WTC11 (cell line): ENCODE measurements around the gene NME8. TPM values are rescaled to one million over a fixed set of nuclear protein-coding genes. Genes with fewer than 3 reads are reported as not detected.
A peak's percentile ranks its signal among the peaks of the same experiment; 100 is the strongest.

Source experiments
- ATAC-seq: fragments of 200-7000 bp; cut with Tn5 transposase; 2 replicates; pipeline ENCODE4 v1.10.0; 2021; ENCODE audit warnings: mild to moderate bottlenecking, moderate library complexity
- CTCF ChIA-PET: fragments of 300-600 bp; sonication (Branson Sonifier 250); formaldehyde crosslinking; loops from one replicate; lab custom pipeline; 2021; ENCODE audit warnings: antibody characterized with exemption; lab: Charles Lee
- POLR2A ChIA-PET: fragments of 350-600 bp; sonication (Branson Sonifier 250); formaldehyde crosslinking; loops from one replicate; lab custom pipeline; 2021; ENCODE audit warnings: antibody characterized with exemption; lab: Charles Lee
- DNase-seq: peaks from one replicate; pipeline ENCODE4 v3.0.0; 2021; ENCODE audit warnings: low spot score
- H3K27ac Mint-ChIP-seq: 2 replicates; pipeline ENCODE4 v1.8.0; 2021; ENCODE audit warnings: mixed read lengths
- H3K27me3 Mint-ChIP-seq: 2 replicates; pipeline ENCODE4 v1.8.0; 2021; ENCODE audit warnings: low read depth, mild to moderate bottlenecking, moderate library complexity, mixed read lengths
- H3K36me3 Mint-ChIP-seq: 2 replicates; pipeline ENCODE4 v1.8.0; 2021; ENCODE audit warnings: mixed read lengths
- H3K4me1 Mint-ChIP-seq: 2 replicates; pipeline ENCODE4 v1.8.0; 2022; ENCODE audit warnings: mixed read lengths
- H3K4me3 Mint-ChIP-seq: 2 replicates; pipeline ENCODE4 v1.8.0; 2021; ENCODE audit warnings: mild to moderate bottlenecking, moderate library complexity, mixed read lengths
- H3K9me3 Mint-ChIP-seq: 2 replicates; pipeline ENCODE4 v1.8.0; 2021; ENCODE audit warnings: mixed read lengths
- CREB1 ChIP-seq: sonication (generic); formaldehyde crosslinking; IDR thresholded peaks from 2 replicates; pipeline ENCODE4 v1.8.0; 2023; ENCODE audit warnings: mild to moderate bottlenecking, missing genetic modification reagents
- GABPB1 ChIP-seq: sonication (generic); formaldehyde crosslinking; IDR thresholded peaks from 2 replicates; pipeline ENCODE4 v1.8.1; 2023; ENCODE audit warnings: mild to moderate bottlenecking, missing genetic modification reagents
- IRF2 ChIP-seq: sonication (generic); formaldehyde crosslinking; IDR thresholded peaks from 2 replicates; pipeline ENCODE4 v1.8.0; 2022; ENCODE audit warnings: low read depth, missing genetic modification reagents, borderline replicate concordance
- NFYB ChIP-seq: sonication (generic); formaldehyde crosslinking; conservative IDR thresholded peaks from 2 replicates; pipeline ENCODE4 v1.8.0; 2022; ENCODE audit warnings: low read depth, missing genetic modification reagents
- OVOL2 ChIP-seq: fragments of 250-450 bp; sonication (Bioruptor Pico); IDR thresholded peaks from 2 replicates; pipeline ENCODE4 v1.9.0; 2021; ENCODE audit warnings: mild to moderate bottlenecking, borderline replicate concordance
- SMAD4 ChIP-seq: sonication (generic); formaldehyde crosslinking; IDR thresholded peaks from 2 replicates; pipeline ENCODE4 v1.8.0; 2022; ENCODE audit warnings: mild to moderate bottlenecking, missing genetic modification reagents
- TCF7 ChIP-seq: sonication (generic); formaldehyde crosslinking; IDR thresholded peaks from 2 replicates; pipeline ENCODE4 v1.8.0; 2022; ENCODE audit warnings: mild to moderate bottlenecking, low read depth, missing genetic modification reagents, moderate library complexity
- ZNF121 ChIP-seq: sonication (generic); formaldehyde crosslinking; IDR thresholded peaks from 2 replicates; pipeline ENCODE4 v1.8.0; 2023; ENCODE audit warnings: missing genetic modification reagents
- ZNF396 ChIP-seq: fragments of 250-450 bp; sonication (Bioruptor Pico); IDR thresholded peaks from 2 replicates; pipeline ENCODE4 v1.8.0; 2021; ENCODE audit warnings: mild to moderate bottlenecking, moderate library complexity, borderline replicate concordance
- ZNF423 ChIP-seq: fragments of 250-450 bp; sonication (Bioruptor Pico); IDR thresholded peaks from 2 replicates; pipeline ENCODE4 v2.1.2; 2022; ENCODE audit warnings: mild to moderate bottlenecking, moderate library complexity
- total RNA-seq: library from RNA; stranded (reverse); gene quantifications from 3 replicates; pipeline ENCODE4 v1.2.3, GENCODE V29; 2021
- TF ChIP-seq, protein P1 (sequence below): sonication (generic); formaldehyde crosslinking; conservative IDR thresholded peaks from 2 replicates; pipeline ENCODE4 v1.8.1; 2023; ENCODE audit warnings: mild to moderate bottlenecking, low read depth, missing genetic modification reagents, moderate library complexity
- TF ChIP-seq, protein P2 (sequence below): sonication (generic); formaldehyde crosslinking; IDR thresholded peaks from 2 replicates; pipeline ENCODE4 v1.8.1; 2022; ENCODE audit warnings: low read depth, mild to moderate bottlenecking, moderate library complexity, missing genetic modification reagents, borderline replicate concordance
- TF ChIP-seq, protein P3 (sequence below): sonication (generic); formaldehyde crosslinking; IDR thresholded peaks from 2 replicates; pipeline ENCODE4 v1.8.0; 2023; ENCODE audit warnings: missing genetic modification reagents
- TF ChIP-seq, protein P4 (sequence below): sonication (generic); formaldehyde crosslinking; IDR thresholded peaks from 2 replicates; pipeline ENCODE4 v1.8.1; 2022; ENCODE audit warnings: mild to moderate bottlenecking, moderate library complexity, missing genetic modification reagents
- TF ChIP-seq, protein P5 (sequence below): sonication (generic); formaldehyde crosslinking; IDR thresholded peaks from 2 replicates; pipeline ENCODE4 v1.8.1; 2023; ENCODE audit warnings: mild to moderate bottlenecking, missing genetic modification reagents, moderate library complexity
- TF ChIP-seq, protein P6 (sequence below): sonication (generic); formaldehyde crosslinking; IDR thresholded peaks from 2 replicates; pipeline ENCODE4 v1.8.0; 2022; ENCODE audit warnings: missing genetic modification reagents
- TF ChIP-seq, protein P7 (sequence below): fragments of 250-450 bp; sonication (Bioruptor Pico); IDR thresholded peaks from 2 replicates; pipeline ENCODE4 v1.9.0; 2021; ENCODE audit warnings: mild to moderate bottlenecking
- TF ChIP-seq, protein P8 (sequence below): sonication (generic); formaldehyde crosslinking; IDR thresholded peaks from 2 replicates; pipeline ENCODE4 v1.8.0; 2022; ENCODE audit warnings: mild to moderate bottlenecking, missing genetic modification reagents
- TF ChIP-seq, protein P9 (sequence below): sonication (generic); formaldehyde crosslinking; IDR thresholded peaks from 2 replicates; pipeline ENCODE4 v1.8.0; 2022; ENCODE audit warnings: mild to moderate bottlenecking, missing genetic modification reagents

NME8 gene
- total RNA-seq, 1 experiment from 2014 or later = 1.0 TPM

DNA sequence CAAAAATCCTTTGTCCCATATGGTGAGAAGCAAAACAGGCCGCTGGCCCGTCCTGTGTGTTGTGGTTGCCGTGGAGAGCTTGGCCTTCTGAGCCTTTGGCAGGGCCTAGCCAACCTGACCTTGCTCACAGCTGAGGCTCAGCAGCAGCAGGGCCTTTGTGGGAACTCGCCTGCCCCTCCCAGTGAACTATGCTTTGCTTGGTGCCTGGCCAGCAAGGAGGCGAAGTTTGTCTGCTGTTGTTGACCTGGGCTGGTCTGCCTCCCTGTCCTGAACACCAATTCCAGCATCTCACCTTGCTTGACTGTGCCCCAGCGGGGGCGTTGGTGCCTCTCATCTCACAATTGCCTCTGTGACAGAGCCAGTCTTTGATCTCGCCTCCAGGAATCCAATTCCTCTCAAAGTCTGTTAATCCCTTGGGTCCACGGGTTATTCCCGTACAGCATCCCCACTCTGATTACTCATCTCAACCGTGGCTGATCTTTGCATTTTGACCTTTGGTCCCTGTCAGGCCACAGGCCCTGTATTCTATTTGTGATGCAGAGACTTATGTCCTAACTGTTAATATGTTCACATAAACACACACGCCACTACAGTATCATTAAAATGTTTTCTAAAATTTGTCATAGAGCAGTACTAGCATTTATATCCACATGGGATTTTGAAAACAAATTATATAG is 94.7 kb downstream of the NME8 start:
- peak; percentile 96 for ATAC-seq
- TF ChIP-seq, protein P1, sequence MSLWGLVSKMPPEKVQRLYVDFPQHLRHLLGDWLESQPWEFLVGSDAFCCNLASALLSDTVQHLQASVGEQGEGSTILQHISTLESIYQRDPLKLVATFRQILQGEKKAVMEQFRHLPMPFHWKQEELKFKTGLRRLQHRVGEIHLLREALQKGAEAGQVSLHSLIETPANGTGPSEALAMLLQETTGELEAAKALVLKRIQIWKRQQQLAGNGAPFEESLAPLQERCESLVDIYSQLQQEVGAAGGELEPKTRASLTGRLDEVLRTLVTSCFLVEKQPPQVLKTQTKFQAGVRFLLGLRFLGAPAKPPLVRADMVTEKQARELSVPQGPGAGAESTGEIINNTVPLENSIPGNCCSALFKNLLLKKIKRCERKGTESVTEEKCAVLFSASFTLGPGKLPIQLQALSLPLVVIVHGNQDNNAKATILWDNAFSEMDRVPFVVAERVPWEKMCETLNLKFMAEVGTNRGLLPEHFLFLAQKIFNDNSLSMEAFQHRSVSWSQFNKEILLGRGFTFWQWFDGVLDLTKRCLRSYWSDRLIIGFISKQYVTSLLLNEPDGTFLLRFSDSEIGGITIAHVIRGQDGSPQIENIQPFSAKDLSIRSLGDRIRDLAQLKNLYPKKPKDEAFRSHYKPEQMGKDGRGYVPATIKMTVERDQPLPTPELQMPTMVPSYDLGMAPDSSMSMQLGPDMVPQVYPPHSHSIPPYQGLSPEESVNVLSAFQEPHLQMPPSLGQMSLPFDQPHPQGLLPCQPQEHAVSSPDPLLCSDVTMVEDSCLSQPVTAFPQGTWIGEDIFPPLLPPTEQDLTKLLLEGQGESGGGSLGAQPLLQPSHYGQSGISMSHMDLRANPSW (CRISPR knock-in tag) = no peak
- no peak for TF ChIP-seq IRF2 (CRISPR knock-in tag)
- peak; percentile 81; the same call in 1 of the 2 replicates for TF ChIP-seq GABPB1 (CRISPR knock-in tag)
- TF ChIP-seq, protein P2, sequence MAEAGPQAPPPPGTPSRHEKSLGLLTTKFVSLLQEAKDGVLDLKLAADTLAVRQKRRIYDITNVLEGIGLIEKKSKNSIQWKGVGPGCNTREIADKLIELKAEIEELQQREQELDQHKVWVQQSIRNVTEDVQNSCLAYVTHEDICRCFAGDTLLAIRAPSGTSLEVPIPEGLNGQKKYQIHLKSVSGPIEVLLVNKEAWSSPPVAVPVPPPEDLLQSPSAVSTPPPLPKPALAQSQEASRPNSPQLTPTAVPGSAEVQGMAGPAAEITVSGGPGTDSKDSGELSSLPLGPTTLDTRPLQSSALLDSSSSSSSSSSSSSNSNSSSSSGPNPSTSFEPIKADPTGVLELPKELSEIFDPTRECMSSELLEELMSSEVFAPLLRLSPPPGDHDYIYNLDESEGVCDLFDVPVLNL (CRISPR knock-in tag) = no peak
- TF ChIP-seq, all 79 proteins: peak for 1
- Mint-ChIP-seq H3K9me3 (peaks cover 4% of the 10 kb centered on the region), H3K27me3 (no peaks in the 10 kb centered on the region), H3K4me3 (no peak overlapping the region), H3K27ac (peak overlapping the region; percentile 6), H3K36me3 (0 out of 2 replicates have a peak, but pooled peaks cover 4% of the 10 kb centered on the region), H3K4me1 (peaks cover 12% of the 10 kb centered on the region)
- ChIA-PET POLR2A (no interaction called here), CTCF (no interaction called here)
- DNase-seq = peak; percentile 50

DNA sequence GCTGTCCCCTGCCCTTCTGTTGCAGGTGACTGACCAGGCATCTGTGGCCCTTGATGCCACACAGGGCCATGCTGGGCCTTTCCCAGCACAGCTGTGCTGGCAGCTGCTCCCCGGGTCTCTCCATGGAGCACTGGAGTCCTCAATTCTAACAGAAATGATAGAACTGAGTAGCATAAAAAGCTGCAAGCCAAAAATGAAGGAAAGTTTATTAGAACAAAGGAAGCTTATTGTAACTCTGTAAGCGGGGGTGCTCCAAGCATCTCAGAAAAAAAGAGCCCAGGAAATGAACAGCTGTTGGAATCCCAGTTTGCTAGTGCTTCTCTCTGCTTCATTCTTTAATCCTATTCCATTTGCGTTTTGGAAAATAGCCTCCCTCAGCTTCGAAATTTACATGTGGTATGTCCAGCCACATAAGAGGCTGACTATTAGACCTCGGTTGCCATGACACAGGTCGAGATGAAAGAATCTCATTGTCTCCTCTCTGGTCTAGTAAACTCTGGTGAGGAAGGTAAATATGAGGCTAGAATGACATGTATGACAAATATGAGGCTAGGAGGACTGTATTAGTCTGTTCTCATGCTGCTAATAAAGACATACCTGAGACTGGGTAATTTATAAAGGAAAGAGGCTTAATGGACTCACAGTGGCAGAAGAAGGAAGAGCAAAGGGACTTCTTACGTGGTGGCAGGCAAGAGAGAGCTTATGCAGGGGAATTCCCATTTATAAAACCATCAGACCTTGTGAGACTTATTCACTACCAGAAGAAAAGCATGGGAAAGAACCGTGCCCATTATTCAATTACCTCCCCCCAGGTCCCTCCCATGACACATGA is 95.7 kb downstream of the NME8 start:
- TF ChIP-seq, protein P3, sequence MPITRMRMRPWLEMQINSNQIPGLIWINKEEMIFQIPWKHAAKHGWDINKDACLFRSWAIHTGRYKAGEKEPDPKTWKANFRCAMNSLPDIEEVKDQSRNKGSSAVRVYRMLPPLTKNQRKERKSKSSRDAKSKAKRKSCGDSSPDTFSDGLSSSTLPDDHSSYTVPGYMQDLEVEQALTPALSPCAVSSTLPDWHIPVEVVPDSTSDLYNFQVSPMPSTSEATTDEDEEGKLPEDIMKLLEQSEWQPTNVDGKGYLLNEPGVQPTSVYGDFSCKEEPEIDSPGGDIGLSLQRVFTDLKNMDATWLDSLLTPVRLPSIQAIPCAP = no peak
- TF ChIP-seq ZNF423 (no peak), CREB1 (CRISPR knock-in tag) (no peak), SMAD4 (CRISPR knock-in tag) (no peak), ZNF396 (no peak), NFYB (CRISPR knock-in tag) (no peak), TCF7 (CRISPR knock-in tag) (no peak), OVOL2 (CRISPR knock-in tag) (no peak), GABPB1 (CRISPR knock-in tag) (no peak), ZNF121 (no peak)
- TF ChIP-seq, protein P4, sequence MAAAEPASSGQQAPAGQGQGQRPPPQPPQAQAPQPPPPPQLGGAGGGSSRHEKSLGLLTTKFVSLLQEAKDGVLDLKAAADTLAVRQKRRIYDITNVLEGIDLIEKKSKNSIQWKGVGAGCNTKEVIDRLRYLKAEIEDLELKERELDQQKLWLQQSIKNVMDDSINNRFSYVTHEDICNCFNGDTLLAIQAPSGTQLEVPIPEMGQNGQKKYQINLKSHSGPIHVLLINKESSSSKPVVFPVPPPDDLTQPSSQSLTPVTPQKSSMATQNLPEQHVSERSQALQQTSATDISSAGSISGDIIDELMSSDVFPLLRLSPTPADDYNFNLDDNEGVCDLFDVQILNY = no peak
- TF ChIP-seq, protein P5, sequence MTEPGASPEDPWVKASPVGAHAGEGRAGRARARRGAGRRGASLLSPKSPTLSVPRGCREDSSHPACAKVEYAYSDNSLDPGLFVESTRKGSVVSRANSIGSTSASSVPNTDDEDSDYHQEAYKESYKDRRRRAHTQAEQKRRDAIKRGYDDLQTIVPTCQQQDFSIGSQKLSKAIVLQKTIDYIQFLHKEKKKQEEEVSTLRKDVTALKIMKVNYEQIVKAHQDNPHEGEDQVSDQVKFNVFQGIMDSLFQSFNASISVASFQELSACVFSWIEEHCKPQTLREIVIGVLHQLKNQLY (CRISPR knock-in tag) = no peak
- TF ChIP-seq, protein P6, sequence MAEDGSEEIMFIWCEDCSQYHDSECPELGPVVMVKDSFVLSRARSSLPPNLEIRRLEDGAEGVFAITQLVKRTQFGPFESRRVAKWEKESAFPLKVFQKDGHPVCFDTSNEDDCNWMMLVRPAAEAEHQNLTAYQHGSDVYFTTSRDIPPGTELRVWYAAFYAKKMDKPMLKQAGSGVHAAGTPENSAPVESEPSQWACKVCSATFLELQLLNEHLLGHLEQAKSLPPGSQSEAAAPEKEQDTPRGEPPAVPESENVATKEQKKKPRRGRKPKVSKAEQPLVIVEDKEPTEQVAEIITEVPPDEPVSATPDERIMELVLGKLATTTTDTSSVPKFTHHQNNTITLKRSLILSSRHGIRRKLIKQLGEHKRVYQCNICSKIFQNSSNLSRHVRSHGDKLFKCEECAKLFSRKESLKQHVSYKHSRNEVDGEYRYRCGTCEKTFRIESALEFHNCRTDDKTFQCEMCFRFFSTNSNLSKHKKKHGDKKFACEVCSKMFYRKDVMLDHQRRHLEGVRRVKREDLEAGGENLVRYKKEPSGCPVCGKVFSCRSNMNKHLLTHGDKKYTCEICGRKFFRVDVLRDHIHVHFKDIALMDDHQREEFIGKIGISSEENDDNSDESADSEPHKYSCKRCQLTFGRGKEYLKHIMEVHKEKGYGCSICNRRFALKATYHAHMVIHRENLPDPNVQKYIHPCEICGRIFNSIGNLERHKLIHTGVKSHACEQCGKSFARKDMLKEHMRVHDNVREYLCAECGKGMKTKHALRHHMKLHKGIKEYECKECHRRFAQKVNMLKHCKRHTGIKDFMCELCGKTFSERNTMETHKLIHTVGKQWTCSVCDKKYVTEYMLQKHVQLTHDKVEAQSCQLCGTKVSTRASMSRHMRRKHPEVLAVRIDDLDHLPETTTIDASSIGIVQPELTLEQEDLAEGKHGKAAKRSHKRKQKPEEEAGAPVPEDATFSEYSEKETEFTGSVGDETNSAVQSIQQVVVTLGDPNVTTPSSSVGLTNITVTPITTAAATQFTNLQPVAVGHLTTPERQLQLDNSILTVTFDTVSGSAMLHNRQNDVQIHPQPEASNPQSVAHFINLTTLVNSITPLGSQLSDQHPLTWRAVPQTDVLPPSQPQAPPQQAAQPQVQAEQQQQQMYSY (CRISPR knock-in tag) = no peak
- TF ChIP-seq, protein P7, sequence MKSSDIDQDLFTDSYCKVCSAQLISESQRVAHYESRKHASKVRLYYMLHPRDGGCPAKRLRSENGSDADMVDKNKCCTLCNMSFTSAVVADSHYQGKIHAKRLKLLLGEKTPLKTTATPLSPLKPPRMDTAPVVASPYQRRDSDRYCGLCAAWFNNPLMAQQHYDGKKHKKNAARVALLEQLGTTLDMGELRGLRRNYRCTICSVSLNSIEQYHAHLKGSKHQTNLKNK (CRISPR knock-in tag) = no peak
- TF ChIP-seq, protein P8, sequence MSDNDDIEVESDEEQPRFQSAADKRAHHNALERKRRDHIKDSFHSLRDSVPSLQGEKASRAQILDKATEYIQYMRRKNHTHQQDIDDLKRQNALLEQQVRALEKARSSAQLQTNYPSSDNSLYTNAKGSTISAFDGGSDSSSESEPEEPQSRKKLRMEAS (CRISPR knock-in tag) = no peak
- TF ChIP-seq, protein P9, sequence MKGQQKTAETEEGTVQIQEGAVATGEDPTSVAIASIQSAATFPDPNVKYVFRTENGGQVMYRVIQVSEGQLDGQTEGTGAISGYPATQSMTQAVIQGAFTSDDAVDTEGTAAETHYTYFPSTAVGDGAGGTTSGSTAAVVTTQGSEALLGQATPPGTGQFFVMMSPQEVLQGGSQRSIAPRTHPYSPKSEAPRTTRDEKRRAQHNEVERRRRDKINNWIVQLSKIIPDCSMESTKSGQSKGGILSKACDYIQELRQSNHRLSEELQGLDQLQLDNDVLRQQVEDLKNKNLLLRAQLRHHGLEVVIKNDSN = no peak
- ChIA-PET POLR2A (interaction anchor here (0.6 kb wide), 1 partner anchor 16 kb away, joined by 3 read pairs; no protein-coding TSS in a partner anchor), CTCF (interaction anchor here (1.5 kb wide), 1 partner anchor 28 kb away, joined by 4 read pairs; the partner anchor contains the start of gene SFRP4)
- peaks cover 12% of the 10 kb centered on the region for H3K4me1 Mint-ChIP-seq
- peaks cover 4% of the 10 kb centered on the region for H3K9me3 Mint-ChIP-seq
- ATAC-seq = no peak
- no peaks in the 10 kb centered on the region for H3K27me3 Mint-ChIP-seq
- no peaks in the 10 kb centered on the region for H3K36me3 Mint-ChIP-seq
- no peak overlapping the region for H3K27ac Mint-ChIP-seq
- DNase-seq = no peak
- no peak overlapping the region for H3K4me3 Mint-ChIP-seq
